ENCODE measurements around the gene GLTPD2. TPM values are rescaled to one million over a fixed set of nuclear protein-coding genes. Genes with fewer than 3 reads are reported as not detected.

Gene GLTPD2
- total and polyA plus RNA-seq, 2 donors from 2014 or later = 0.35 to 12.5 TPM

GRCh38 chr17:4833941-4834680 is 45.3 kb downstream of the GLTPD2 start:
- H3K9me3 ChIP-seq (ENCODE audit: control insufficient read depth in 2 of 3, insufficient read depth in 1 of 3, low read length in 3 of 3) = no peaks in the 10 kb centered on the region
- peak overlapping the region in 2 of 3 donors; percentile 63 to 81 for H3K9ac ChIP-seq (ENCODE audit: low read length in 3 of 3)
- H3K27me3 ChIP-seq (ENCODE audit: control insufficient read depth, insufficient read depth, low read length) = no peaks in the 10 kb centered on the region
- no peaks in the 10 kb centered on the region for H3K36me3 ChIP-seq (ENCODE audit: control insufficient read depth in 2 of 3, insufficient read depth in 3 of 3, low read length in 3 of 3)
- intact Hi-C loops (cut with DNase I) = no loop called here
- FAIRE-seq = no peak
- peak overlapping the region; percentile 63 to 89 (median 84) for H3K4me3 ChIP-seq (ENCODE audit: low read length in 3 of 3)
- H3K27ac ChIP-seq (ENCODE audit: low read depth in 2 of 2, low read length in 2 of 2) = peak overlapping the region; percentile 86 to 92
- DNase-seq = peak; percentile 71 to 93 (median 77)
- peaks cover under 1 to 27% (median 3%) of the 10 kb centered on the region in 3 donors for H3K4me1 ChIP-seq (ENCODE audit: control insufficient read depth in 2 of 3, insufficient read depth in 2 of 3, low read depth in 1 of 3, low read length in 3 of 3)
- TF ChIP-seq CTCF (IDR thresholded peaks at IDR 0.05; ENCODE audit: borderline replicate concordance, extremely low read depth, insufficient read depth) = no peak

GRCh38 chr17:4834681-4835020 is 45.9 kb downstream of the GLTPD2 start:
- Histone ChIP-seq H3K4me3 (ENCODE audit: low read length in 3 of 3) (peak overlapping the region; percentile 63 to 89 (median 84)), H3K9ac (ENCODE audit: low read length in 3 of 3) (peak overlapping the region in 1 of 3 donors; percentile 81)
- peak in 1 of 5 donors; percentile 54 for DNase-seq

GRCh38 chr17:4836221-4836620 is 47.5 kb downstream of the GLTPD2 start:
- Histone ChIP-seq H3K9ac (ENCODE audit: low read length in 3 of 3) (no peak overlapping the region), H3K4me1 (ENCODE audit: control insufficient read depth in 2 of 3, insufficient read depth in 2 of 3, low read depth in 1 of 3, low read length in 3 of 3) (peaks cover 3 to 34% (median 7%) of the 10 kb centered on the region in 3 donors)

More at GRCh38 chr17:4834681-4835020, 45.9 kb downstream of the GLTPD2 start:
- no peak for TF ChIP-seq CTCF (IDR thresholded peaks at IDR 0.05; ENCODE audit: borderline replicate concordance, extremely low read depth, insufficient read depth)
- Histone ChIP-seq H3K27me3 (ENCODE audit: control insufficient read depth, insufficient read depth, low read length) (no peaks in the 10 kb centered on the region), H3K36me3 (ENCODE audit: control insufficient read depth in 2 of 3, insufficient read depth in 3 of 3, low read length in 3 of 3) (no peaks in the 10 kb centered on the region), H3K4me1 (ENCODE audit: control insufficient read depth in 2 of 3, insufficient read depth in 2 of 3, low read depth in 1 of 3, low read length in 3 of 3) (peaks cover 3 to 28% (median 6%) of the 10 kb centered on the region in 3 donors), H3K9me3 (ENCODE audit: control insufficient read depth in 2 of 3, insufficient read depth in 1 of 3, low read length in 3 of 3) (no peaks in the 10 kb centered on the region), H3K27ac (ENCODE audit: low read depth in 2 of 2, low read length in 2 of 2) (peak overlapping the region; percentile 13 to 92)
- intact Hi-C loops (cut with DNase I) = no loop called here
- no peak for FAIRE-seq

More at GRCh38 chr17:4836221-4836620, 47.5 kb downstream of the GLTPD2 start:
- Histone ChIP-seq H3K36me3 (ENCODE audit: control insufficient read depth in 2 of 3, insufficient read depth in 3 of 3, low read length in 3 of 3) (no peaks in the 10 kb centered on the region), H3K9me3 (ENCODE audit: control insufficient read depth in 2 of 3, insufficient read depth in 1 of 3, low read length in 3 of 3) (no peaks in the 10 kb centered on the region), H3K27me3 (ENCODE audit: control insufficient read depth, insufficient read depth, low read length) (no peaks in the 10 kb centered on the region), H3K27ac (ENCODE audit: low read depth in 2 of 2, low read length in 2 of 2) (no peak overlapping the region), H3K4me3 (ENCODE audit: low read length in 3 of 3) (no peak overlapping the region)
- no peak for TF ChIP-seq CTCF (IDR thresholded peaks at IDR 0.05; ENCODE audit: borderline replicate concordance, extremely low read depth, insufficient read depth)
- intact Hi-C loops (cut with DNase I) = no loop called here
- DNase-seq = no peak
- FAIRE-seq = no peak

Measured in kidney (tissue), 14 donors.